Measurements from ENCODE around the gene TLR9.
"Not testable (repeated sequence)": the region's sequence is repeated elsewhere in the genome, so short reads cannot be mapped to it uniquely, and the experiment has no call there.

The TLR9 gene

GRCh38 chr3:52191663-52192062, 33.8 kb downstream of the TLR9 start:
- no peak for DNase-seq

- DNase-seq: no peak
Measured at GRCh38 chr3:52190294-52191074, 35.0 kb downstream of the TLR9 start.

GRCh38 chr3:52188556-52188955, 36.9 kb downstream of the TLR9 start:
- no peak for DNase-seq

- no peak for DNase-seq
Measured at GRCh38 chr3:52186729-52187128, 38.7 kb downstream of the TLR9 start.

GRCh38 chr3:52185837-52186236, 39.6 kb downstream of the TLR9 start:
- no peak for DNase-seq

- DNase-seq: no peak
Measured at GRCh38 chr3:52185311-52185710, 40.1 kb downstream of the TLR9 start.

GRCh38 chr3:52184690-52185089, 40.8 kb downstream of the TLR9 start:
- no peak for DNase-seq

- no peak for DNase-seq
Measured at GRCh38 chr3:52183786-52184445, 41.5 kb downstream of the TLR9 start.

GRCh38 chr3:52182691-52183090, 42.8 kb downstream of the TLR9 start:
- no peak for DNase-seq

- no peak for DNase-seq
Measured at GRCh38 chr3:52182196-52182595, 43.2 kb downstream of the TLR9 start.

- DNase-seq: no peak
Measured at GRCh38 chr3:52181543-52181942, 43.9 kb downstream of the TLR9 start.

- no peak for DNase-seq
Measured at GRCh38 chr3:52178537-52178936, 46.9 kb downstream of the TLR9 start.

- DNase-seq: not testable (repeated sequence)
Measured at GRCh38 chr3:52178126-52178525, 47.3 kb downstream of the TLR9 start.

- DNase-seq: no peak
Measured at GRCh38 chr3:52177701-52178042, 47.8 kb downstream of the TLR9 start.

GRCh38 chr3:52176951-52177700, 48.3 kb downstream of the TLR9 start:
- no peak for DNase-seq

GRCh38 chr3:52176180-52176752, 49.2 kb downstream of the TLR9 start:
- no peak for DNase-seq

- no peak for DNase-seq
Measured at GRCh38 chr3:52175416-52176179, 49.8 kb downstream of the TLR9 start.

GRCh38 chr3:52174896-52175295, 50.5 kb downstream of the TLR9 start:
- DNase-seq: no peak

- DNase-seq: no peak
Measured at GRCh38 chr3:52173101-52173500, 52.3 kb downstream of the TLR9 start.

- no peak for DNase-seq
Measured at GRCh38 chr3:52172262-52172757, 53.1 kb downstream of the TLR9 start.

- DNase-seq: no peak
Measured at GRCh38 chr3:52171514-52172261, 53.8 kb downstream of the TLR9 start.

All from activated CD4-positive, alpha-beta T cell treated with anti-CD3 and anti-CD28 coated beads for 1 hour (primary cell).